A549 (cell line): ENCODE data around the gene METTL3.
A peak's percentile ranks its signal among the peaks of the same experiment; 100 is the strongest.

Source experiments
- BHLHE40 ChIP-seq: IDR thresholded peaks from 2 replicates; pipeline ENCODE4 v1.6.1; 2012; ENCODE audit warnings: low read depth, low read length, inconsistent platforms
- CBX8 ChIP-seq: fragments of 200-600 bp; sonication (generic); IDR thresholded peaks from 2 replicates; pipeline ENCODE4 v1.6.1; 2016
- CHD4 ChIP-seq: fragments of 200-600 bp; sonication (generic); IDR thresholded peaks from 2 replicates; pipeline ENCODE4 v1.6.1; 2016; ENCODE audit warnings: antibody characterized with exemption, mild to moderate bottlenecking, borderline replicate concordance
- CTCF ChIP-seq: fragments of >200 bp; sonication (Bioruptor Twin); formaldehyde crosslinking; IDR thresholded peaks from 3 replicates; pipeline ENCODE4 v1.5.1; 2016
- EP300 ChIP-seq, 2 experiments: fragments of >200 bp; sonication (Bioruptor Twin); formaldehyde crosslinking; IDR thresholded peaks; 2 replicates in 1 of 2; 3 replicates in 1 of 2; pipeline ENCODE4 v1.6.1; 2016 to 2017
- FOSL2 ChIP-seq, 2 experiments: fragments of 450-650 bp in 1 of 2; fragments of >200 bp in 1 of 2; sonication (Bioruptor Twin) in 1 of 2; formaldehyde crosslinking; IDR thresholded peaks; 2 replicates each; pipeline versions ENCODE4 v1.5.0 to v1.6.1; 2016 to 2020; ENCODE audit warnings: mild to moderate bottlenecking in 1 of 2, moderate library complexity in 1 of 2
- JUN ChIP-seq, 2 experiments: fragments of >200 bp; sonication (Bioruptor Twin); formaldehyde crosslinking; IDR thresholded peaks; 2 replicates in 1 of 2; 3 replicates in 1 of 2; pipeline ENCODE4 v1.6.1; 2016 to 2017
- MAZ ChIP-seq: fragments of 150-350 bp; IDR thresholded peaks from 2 replicates; pipeline ENCODE4 v1.6.1; 2014; ENCODE audit warnings: antibody characterized with exemption, low read depth, low read length, borderline replicate concordance
- POLR2A ChIP-seq: IDR thresholded peaks from 2 replicates; pipeline ENCODE4 v1.6.1; 2012; ENCODE audit warnings: mild to moderate bottlenecking, low read length
- RCOR1 ChIP-seq: fragments of 150-350 bp; IDR thresholded peaks from 2 replicates; pipeline ENCODE4 v1.6.1; 2014; ENCODE audit warnings: antibody characterized with exemption, low read length, low read depth
- RFX5 ChIP-seq: fragments of 450-650 bp; IDR thresholded peaks from 2 replicates; pipeline ENCODE4 v1.7.1; 2014; ENCODE audit warnings: antibody characterized with exemption, mild to moderate bottlenecking, moderate library complexity
- TF ChIP-seq, protein P1 (sequence below): fragments of >200 bp; sonication (Bioruptor Twin); formaldehyde crosslinking; IDR thresholded peaks from 3 replicates; pipeline ENCODE4 v1.6.1; 2016

DNA sequence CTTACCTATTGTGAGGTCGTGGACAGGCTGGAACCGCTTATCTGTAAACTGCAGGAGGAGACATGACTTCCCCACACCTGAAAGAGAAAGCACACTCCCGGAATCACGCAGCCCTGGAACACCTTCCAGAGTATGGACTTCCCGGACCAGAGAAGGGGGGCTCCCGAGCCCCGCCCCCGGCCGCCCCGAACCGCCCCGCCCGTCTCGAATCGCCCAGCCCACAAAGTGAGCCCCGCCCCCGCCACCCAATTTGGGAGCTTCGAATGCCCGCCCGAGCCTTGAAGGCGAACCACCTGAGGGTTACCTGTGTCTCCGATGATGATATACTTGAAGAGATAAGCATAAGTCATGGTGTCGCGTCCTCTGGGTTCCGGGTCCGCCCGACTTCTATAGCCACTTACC lies 34.6 kb downstream of the METTL3 start:
- TF ChIP-seq EP300 (IDR thresholded peaks at IDR 0.05) (no peak), CTCF (no peak), JUN (IDR thresholded peaks at IDR 0.05) (no peak), BHLHE40 (no peak), FOSL2 (IDR thresholded peaks at IDR 0.05) (no peak), FOSL2 (CRISPR knock-in tag; IDR thresholded peaks at IDR 0.05) (no peak), POLR2A (peak; percentile 42), RFX5 (no peak), MAZ (no peak), RCOR1 (no peak), CHD4 (no peak), CBX8 (no peak)
- TF ChIP-seq, protein P1, sequence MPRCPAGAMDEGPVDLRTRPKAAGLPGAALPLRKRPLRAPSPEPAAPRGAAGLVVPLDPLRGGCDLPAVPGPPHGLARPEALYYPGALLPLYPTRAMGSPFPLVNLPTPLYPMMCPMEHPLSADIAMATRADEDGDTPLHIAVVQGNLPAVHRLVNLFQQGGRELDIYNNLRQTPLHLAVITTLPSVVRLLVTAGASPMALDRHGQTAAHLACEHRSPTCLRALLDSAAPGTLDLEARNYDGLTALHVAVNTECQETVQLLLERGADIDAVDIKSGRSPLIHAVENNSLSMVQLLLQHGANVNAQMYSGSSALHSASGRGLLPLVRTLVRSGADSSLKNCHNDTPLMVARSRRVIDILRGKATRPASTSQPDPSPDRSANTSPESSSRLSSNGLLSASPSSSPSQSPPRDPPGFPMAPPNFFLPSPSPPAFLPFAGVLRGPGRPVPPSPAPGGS: no peak
